NT2/D1 (cell line): Measurements from ENCODE around the gene ASS1.
"Not testable (repeated sequence)": the region's sequence is repeated elsewhere in the genome, so short reads cannot be mapped to it uniquely, and the experiment has no call there.

Source experiments
- DNase-seq: peaks from one replicate; pipeline ENCODE4 v3.0.0-alpha.2; 2011; ENCODE audit warnings: low read depth, low spot score
- H3K27me3 ChIP-seq: 2 replicates; pipeline ENCODE4 v1.6.0; 2011; ENCODE audit warnings: mild to moderate bottlenecking; ENCODE audit not compliant: insufficient read length, insufficient read depth
- H3K36me3 ChIP-seq: 2 replicates; pipeline ENCODE4 v1.6.1; 2011; ENCODE audit warnings: mild to moderate bottlenecking, low read length, mixed read lengths; ENCODE audit not compliant: insufficient read depth, insufficient read length
- H3K4me1 ChIP-seq: 2 replicates; pipeline ENCODE4 v1.5.1; 2011; ENCODE audit not compliant: insufficient read depth, insufficient read length
- H3K4me3 ChIP-seq: 2 replicates; pipeline ENCODE4 v1.5.1; 2011; ENCODE audit warnings: low read depth; ENCODE audit not compliant: insufficient read length
- H3K9ac ChIP-seq: 2 replicates; pipeline ENCODE4 v1.6.0; 2011; ENCODE audit warnings: low read depth; ENCODE audit not compliant: insufficient read length
- H3K9me3 ChIP-seq: 2 replicates; pipeline ENCODE4 v1.5.1; 2011; ENCODE audit warnings: mild to moderate bottlenecking, low read length; ENCODE audit not compliant: insufficient read depth
- SUZ12 ChIP-seq: IDR thresholded peaks from 2 replicates; pipeline ENCODE4 v1.6.1; 2011; ENCODE audit not compliant: insufficient read length, insufficient read depth; ENCODE audit errors: extremely low read depth
- YY1 ChIP-seq: IDR thresholded peaks from 2 replicates; pipeline ENCODE4 v1.6.1; 2011; ENCODE audit not compliant: insufficient read length, insufficient read depth
- ZNF274 ChIP-seq: IDR thresholded peaks from 2 replicates; pipeline ENCODE4 v1.6.1; 2011; ENCODE audit warnings: mild to moderate bottlenecking, low read depth, low read length

The ASS1 gene

DNA sequence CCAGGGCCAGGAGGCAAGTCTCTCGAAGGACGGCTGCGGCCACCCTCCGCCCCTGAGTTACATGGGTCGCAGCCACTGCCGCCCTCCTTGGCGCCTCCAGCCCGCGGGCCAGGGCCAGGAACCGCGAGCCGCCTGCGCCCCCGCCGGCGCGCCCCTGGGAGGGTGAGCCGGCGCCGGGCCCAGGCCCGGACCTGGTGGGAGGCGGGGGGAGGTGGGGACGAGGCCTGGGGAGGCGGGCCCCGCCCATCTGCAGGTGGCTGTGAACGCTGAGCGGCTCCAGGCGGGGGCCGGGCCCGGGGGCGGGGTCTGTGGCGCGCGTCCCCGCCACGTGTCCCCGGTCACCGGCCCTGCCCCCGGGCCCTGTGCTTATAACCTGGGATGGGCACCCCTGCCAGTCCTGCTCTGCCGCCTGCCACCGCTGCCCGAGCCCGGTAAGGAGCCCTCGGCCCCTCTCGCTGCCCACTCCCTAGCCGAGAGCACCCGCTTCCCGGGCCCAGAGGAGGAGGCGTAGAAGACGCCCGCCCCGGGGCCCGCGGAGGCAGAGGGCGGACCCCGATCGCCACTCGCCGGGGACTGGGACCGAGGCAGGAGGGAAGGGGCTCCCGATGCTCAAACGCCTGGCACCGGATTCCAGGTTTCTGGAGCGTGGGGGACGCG, at the start of gene ASS1:
Gene ASS1, plus strand, starts transcription at position 397 of the 657 bp plus-strand sequence. CDS start 7,268 bp downstream, outside the sequence.
- peaks cover 23% of the 10 kb centered on the region for H3K4me1 ChIP-seq
- H3K9ac ChIP-seq, result peak within 1 kb of the TSS; percentile 82
- peaks cover 18% of the 10 kb centered on the region for H3K9me3 ChIP-seq

DNA sequence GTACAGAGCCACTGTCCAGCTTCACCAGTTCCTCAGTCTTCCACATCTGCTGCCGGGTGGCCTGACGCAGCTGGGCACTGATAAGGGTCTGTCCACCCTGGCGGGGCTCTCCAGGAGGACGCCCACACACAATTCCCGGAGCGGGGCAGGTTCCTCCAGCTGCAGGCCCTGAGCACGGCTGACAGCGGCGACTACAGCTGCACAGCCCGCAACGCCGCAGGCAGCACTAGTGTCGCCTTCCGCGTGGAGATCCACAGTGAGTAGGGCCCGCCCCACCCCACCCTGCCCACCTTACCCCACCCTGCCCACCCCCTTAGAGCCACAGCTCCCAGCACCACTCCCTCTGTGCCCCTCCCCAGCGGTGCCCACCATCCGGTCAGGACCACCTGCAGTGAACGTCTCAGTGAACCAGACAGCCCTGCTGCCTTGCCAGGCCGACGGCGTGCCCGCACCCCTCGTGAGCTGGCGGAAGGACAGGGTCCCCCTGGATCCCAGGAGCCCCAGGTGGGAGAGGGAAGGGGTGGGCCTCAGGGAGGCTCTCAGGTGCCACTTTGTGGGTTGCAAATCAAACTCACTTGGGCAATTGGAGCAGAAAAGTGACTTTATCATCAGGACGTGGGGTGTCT, 48.8 kb upstream of the ASS1 start:
- H3K9me3 ChIP-seq, result no peaks in the 10 kb centered on the region
- no peaks in the 10 kb centered on the region for H3K27me3 ChIP-seq
- H3K4me3 ChIP-seq, result no peak overlapping the region
- no peak for DNase-seq
- no peaks in the 10 kb centered on the region for H3K36me3 ChIP-seq
- H3K4me1 ChIP-seq, result peaks cover 22% of the 10 kb centered on the region
- H3K9ac ChIP-seq, result no peak overlapping the region
- TF ChIP-seq SUZ12 (no peak), ZNF274 (no peak), YY1 (no peak)

More for the DNA sequence above, at the start of gene ASS1:
- no peak for TF ChIP-seq YY1
- TF ChIP-seq SUZ12, result no peak
- TF ChIP-seq ZNF274, result no peak
- DNase-seq, result no peak
- Histone ChIP-seq H3K36me3 (peaks cover 2% of the 10 kb centered on the region), H3K27me3 (peaks cover 19% of the 10 kb centered on the region), H3K4me3 (peak within 1 kb of the TSS; percentile 66)

DNA sequence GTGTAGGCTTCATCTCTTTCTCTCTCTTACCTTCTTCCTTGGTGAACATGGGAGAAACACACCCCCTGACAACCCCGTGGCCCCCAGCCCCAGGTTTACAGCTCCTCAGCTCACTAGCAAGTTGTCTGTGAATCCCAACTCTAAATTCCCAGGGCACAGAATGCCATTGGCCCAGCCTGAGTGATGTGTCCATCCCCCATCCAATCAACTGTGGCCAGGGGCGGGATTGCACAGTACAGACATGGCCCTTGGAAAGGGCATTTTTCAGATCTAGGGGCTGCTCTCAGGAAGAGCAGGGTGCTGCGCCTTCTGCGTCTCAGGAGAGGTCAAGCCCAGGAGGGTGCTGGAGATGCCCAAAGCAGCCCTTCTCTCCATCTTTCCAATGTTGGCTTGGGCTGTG, 48.2 kb upstream of the ASS1 start:
- Histone ChIP-seq H3K9ac (no peak overlapping the region), H3K4me1 (peaks cover 18% of the 10 kb centered on the region), H3K27me3 (no peaks in the 10 kb centered on the region), H3K36me3 (no peaks in the 10 kb centered on the region), H3K9me3 (no peaks in the 10 kb centered on the region), H3K4me3 (no peak overlapping the region)
- no peak for DNase-seq
- TF ChIP-seq YY1, result no peak
- no peak for TF ChIP-seq SUZ12
- no peak for TF ChIP-seq ZNF274

- Histone ChIP-seq H3K9me3 (no peaks in the 10 kb centered on the region), H3K27me3 (no peaks in the 10 kb centered on the region), H3K4me1 (peaks cover 4% of the 10 kb centered on the region), H3K9ac (no peak overlapping the region), H3K4me3 (no peak overlapping the region), H3K36me3 (no peaks in the 10 kb centered on the region)
- no peak for TF ChIP-seq YY1
- no peak for TF ChIP-seq SUZ12
- TF ChIP-seq ZNF274, result no peak
- no peak for DNase-seq
These were observed 46.1 kb upstream of the ASS1 start for GRCh38 chr9:130398487-130399240.

- no peaks in the 10 kb centered on the region for H3K27me3 ChIP-seq
- DNase-seq, result no peak
- peaks cover 4% of the 10 kb centered on the region for H3K4me1 ChIP-seq
- no peaks in the 10 kb centered on the region for H3K36me3 ChIP-seq
- H3K9ac ChIP-seq, result no peak overlapping the region
- no peaks in the 10 kb centered on the region for H3K9me3 ChIP-seq
- no peak overlapping the region for H3K4me3 ChIP-seq
- no peak for TF ChIP-seq YY1
- no peak for TF ChIP-seq SUZ12
- no peak for TF ChIP-seq ZNF274
These were observed 45.0 kb upstream of the ASS1 start for GRCh38 chr9:130399768-130400167.

DNA sequence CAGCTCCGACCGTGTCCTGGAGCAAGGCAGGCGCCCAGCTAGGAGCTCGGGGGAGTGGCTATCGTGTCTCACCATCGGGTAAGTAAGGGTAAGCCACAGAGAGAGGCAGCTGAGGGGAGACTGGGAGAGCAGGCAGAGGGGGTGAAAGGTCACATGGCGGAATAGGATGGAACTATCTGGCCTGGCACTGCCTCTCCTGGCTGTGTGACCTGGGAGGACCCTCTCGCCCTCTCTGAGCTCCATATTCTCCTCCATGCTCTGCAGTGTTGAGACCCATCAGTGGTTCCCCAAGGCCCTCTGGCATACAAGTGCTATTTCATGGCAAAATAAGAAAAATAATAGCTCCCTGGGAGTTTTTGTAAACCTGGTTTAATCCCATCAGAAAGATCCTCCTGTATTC, 43.9 kb upstream of the ASS1 start:
- no peak for TF ChIP-seq ZNF274
- no peak for TF ChIP-seq SUZ12
- Histone ChIP-seq H3K9ac (no peak overlapping the region), H3K36me3 (no peaks in the 10 kb centered on the region), H3K27me3 (no peaks in the 10 kb centered on the region), H3K9me3 (no peaks in the 10 kb centered on the region), H3K4me3 (no peak overlapping the region), H3K4me1 (peaks cover 4% of the 10 kb centered on the region)
- DNase-seq, result no peak

DNA sequence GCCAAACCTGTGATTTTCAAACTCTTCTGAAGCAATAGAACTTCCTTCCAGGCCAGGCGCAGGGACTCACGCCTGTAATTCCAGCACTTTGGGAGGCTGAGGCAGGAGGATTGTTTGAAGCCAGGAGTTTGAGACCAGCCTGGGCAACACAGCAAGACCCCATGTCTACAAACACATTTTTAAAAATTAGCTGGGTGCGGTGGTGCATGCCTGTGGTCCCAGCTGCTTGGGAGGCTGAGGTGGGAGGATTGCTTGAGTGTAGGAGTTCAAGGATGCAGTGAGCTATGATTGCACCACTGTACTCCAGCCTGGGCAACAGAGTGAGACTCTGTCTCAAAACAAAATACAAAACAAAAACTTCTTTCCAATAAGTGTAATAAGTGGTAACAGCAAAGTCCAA, 43.0 kb upstream of the ASS1 start:
- DNase-seq, H3K4me1 ChIP-seq, H3K9me3 ChIP-seq, H3K36me3 ChIP-seq, H3K27me3 ChIP-seq, H3K9ac ChIP-seq, H3K4me3 ChIP-seq: not testable (repeated sequence)
